ENCODE measurements around the gene GABRR2.
"Not testable (repeated sequence)": the region's sequence is repeated elsewhere in the genome, so short reads cannot be mapped to it uniquely, and the experiment has no call there.

The GABRR2 gene

DNA sequence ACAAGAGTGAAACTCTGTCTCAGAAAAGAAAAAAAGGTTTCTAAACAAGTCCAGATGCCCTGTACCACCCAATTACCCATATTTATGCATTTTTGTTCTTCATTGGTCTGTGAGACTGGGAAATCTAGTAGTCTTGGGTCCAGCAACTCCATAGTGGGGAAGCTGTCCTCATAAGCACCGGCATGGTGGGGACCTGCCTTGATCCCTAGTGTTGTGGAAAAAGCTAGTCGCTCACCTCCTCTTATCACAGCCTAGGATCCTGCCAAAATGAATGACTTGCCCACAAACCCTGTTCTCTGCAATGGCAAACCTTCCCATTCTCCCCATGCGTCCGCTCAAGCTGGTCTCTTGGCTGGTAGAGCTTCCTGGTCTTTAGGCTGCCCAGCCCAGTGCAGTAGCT is 59.7 kb downstream of the GABRR2 start:
- no peak for FAIRE-seq

- FAIRE-seq: no peak
Observed at GRCh38 chr6:89254569-89254968, 60.5 kb downstream of the GABRR2 start.

- FAIRE-seq: no peak
Observed at GRCh38 chr6:89252907-89253306, 62.2 kb downstream of the GABRR2 start.

DNA sequence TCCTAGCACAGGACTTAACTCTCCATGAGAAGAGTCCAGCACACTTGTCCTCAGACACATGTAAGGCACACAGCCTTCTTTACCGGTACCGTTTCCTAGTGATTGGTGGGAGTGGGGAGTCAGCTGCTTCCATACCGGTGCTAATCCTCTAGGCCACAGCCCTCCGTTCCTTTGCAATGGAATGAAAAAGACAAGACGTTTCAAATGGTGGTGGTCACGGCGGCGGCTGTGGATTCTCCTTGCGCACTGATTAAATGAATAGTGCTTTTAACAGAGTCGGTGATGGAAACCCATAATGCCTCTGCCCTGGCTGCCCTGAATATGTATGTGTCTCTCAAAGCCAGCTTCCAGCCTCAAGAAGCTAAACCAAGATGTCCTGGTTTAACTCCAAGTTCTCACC is 63.1 kb downstream of the GABRR2 start:
- FAIRE-seq: no peak

- FAIRE-seq: no peak
Observed at GRCh38 chr6:89251170-89251569, 63.9 kb downstream of the GABRR2 start.

DNA sequence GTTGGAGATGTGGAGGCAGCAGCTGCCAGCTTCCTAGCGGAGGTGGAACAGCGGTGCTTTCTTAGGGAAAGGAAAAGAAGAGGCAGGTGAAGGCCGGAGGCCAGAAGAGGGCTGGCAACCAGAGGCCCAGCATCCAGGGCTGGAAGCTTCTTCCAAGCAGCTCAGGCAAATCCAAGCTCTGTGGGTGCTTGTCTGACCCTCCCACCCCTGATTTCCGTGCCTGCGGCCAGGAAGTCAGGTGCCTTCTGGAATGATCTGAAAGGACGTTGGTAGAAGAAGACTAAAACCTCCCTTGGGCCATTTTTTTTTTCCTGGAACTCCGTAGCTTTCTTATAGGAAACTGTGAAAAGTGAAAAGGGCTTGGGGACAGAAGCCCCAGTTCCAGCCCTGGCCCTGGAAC is 64.9 kb downstream of the GABRR2 start:
- FAIRE-seq: no peak

DNA sequence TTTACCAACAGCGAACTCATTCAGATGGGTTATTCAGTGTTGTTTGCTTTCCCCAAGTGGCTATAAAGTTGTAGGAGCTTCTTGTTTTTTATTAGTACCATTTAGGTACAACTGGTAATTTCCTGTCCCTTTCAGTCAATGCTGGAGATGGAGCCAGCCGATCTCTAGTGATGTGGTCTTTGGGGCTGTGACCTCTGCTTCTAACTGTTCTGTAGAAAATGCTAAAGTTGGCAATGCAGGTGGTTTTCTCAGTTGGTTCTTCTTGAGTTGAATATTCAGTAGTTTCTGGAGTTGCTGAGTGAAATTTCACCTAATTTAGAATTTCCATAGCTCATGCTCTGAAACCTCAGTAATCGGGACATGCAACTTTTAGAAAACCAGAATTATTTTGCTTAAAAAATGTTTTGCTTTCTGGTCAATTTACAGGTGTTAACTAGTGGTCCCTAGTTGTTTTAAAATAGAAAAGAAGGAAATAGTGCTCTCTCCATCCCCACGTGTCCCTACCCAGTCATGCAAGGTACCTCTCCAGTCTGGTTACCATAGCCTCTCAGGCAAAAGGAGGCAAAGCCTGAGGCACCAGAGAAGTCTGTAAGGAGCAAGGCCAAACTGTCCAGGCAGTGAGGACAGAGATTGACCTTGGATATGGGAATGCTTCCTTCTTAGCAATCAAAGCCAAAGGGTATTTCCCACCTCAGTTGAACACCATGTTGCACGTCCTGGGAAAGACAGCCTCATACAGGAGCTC is 70.7 kb downstream of the GABRR2 start:
- FAIRE-seq: no peak

DNA sequence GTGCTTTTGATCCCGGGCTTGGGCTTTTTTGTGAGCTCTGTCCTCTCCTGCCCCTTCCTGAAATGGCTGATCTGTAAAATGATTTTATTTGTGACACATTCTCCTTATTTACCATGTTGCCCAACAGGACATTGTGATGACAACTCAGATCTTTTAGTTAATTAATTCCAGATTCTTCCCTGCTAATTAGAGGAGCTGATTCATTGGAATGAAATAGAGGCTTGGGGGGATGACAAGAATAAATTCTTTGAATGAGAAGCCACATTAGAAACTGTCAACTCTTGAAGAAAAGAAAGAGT is 71.8 kb downstream of the GABRR2 start:
- no peak for FAIRE-seq

GRCh38 chr6:89242574-89243330 is 72.3 kb downstream of the GABRR2 start:
- peak; percentile 37 for FAIRE-seq

DNA sequence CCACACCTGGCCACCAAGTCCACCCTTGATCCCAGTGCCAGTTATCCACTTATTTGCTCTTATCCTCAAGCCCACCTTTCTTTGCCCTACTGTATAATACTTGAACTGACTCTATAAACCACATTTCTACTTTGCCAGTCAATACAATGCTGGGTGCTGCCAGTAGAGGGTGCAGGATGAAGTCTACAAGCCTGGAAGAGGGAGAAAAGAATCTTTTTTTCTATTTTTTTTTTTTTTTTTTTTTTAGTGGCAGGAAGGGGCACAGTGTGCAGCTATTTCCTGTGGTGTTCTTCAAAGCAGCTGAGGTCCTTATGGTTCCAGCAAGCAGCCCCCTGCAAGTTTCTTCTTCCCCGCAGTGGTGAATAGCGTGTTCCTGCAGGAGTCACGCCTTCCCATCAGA is 75.8 kb downstream of the GABRR2 start:
- FAIRE-seq: no peak

DNA sequence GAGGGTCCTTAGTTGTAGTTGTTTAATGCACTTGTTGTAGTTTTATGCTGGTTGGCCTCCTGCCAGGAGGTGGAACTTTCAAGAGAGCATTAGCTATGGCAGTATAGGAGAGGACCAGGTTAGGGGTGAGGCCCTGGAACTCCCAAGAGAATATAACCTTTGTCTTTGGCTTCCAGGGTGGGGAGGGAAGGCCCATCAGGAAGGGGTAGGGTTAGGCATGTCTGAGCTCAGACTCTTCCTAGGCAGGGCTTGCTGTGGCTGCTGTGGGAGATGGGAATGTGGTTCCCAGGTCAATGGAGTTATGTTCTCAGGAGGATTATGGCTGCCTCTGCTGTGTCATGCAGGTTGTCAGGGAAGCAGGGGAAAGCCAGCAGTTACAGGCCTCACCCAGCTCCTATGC is 77.9 kb downstream of the GABRR2 start:
- no peak for FAIRE-seq

- not testable (repeated sequence) for FAIRE-seq
Observed at GRCh38 chr6:89233605-89234004, 81.5 kb downstream of the GABRR2 start.

GRCh38 chr6:89222712-89223039 is 92.4 kb downstream of the GABRR2 start:
- FAIRE-seq: no peak

DNA sequence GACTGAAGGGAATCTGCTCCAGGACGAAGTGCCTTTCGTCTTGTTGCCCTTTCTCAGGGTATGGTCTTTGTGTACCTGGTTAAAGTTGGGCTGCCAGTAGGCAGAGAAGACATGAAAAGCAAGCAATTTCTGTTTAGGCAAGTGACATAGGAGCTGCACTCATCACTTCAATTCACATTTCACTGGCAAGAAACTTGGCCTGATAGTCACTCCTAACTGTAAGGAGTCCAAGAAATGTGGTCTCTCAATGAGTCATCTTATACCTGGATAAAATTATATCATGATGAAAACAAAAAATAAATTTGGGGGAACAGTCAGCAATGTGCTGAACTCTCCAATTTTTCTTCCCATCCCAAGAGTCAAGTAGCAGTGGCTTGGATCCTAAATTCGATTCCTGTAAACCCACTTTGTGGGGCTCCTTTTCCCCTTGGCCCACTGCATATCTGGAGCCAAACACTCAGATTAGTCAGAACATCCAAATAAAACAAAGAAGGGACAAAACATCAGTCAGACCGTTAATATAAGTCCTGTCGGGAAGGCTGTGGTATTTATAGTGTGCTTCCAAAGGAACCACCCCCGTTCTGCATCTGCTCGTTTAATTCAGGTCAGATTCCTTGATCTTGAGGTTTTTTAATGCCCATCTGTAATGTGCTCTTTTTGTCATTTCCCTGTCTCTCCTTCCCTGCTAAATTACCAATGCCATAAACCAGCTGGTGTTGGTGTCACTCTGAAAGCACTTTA is 93.0 kb downstream of the GABRR2 start:
- no peak for FAIRE-seq

- FAIRE-seq: no peak
Observed at GRCh38 chr6:89221129-89221528, 94.0 kb downstream of the GABRR2 start.

- no peak for FAIRE-seq
Observed at GRCh38 chr6:89217299-89217910, 97.7 kb downstream of the GABRR2 start, which contains the start of gene GABRR1. GABRR1 (minus strand) TSS chr6:89217358; CDS start chr6:89217322, 36 bp downstream.

DNA sequence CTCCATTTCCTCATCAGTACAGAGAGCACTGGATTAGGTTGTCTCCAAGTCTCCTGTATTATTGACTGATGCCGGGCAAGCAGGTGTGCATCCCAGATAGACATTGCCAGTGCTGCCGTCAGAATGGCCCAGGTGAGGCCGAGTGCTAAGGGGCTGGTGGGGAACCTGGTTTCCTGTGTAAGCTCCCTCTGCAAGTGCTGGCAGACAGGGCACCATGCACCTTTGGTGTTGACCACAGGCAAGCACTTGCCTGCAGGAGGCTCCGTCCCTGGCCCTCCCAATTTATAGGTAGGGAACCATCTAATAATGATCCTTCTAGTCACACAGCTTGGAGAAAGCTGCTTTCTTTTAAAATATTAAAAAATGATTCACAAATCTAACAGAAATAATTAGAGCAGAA is 98.7 kb downstream of the GABRR2 start:
- FAIRE-seq: no peak

DNA sequence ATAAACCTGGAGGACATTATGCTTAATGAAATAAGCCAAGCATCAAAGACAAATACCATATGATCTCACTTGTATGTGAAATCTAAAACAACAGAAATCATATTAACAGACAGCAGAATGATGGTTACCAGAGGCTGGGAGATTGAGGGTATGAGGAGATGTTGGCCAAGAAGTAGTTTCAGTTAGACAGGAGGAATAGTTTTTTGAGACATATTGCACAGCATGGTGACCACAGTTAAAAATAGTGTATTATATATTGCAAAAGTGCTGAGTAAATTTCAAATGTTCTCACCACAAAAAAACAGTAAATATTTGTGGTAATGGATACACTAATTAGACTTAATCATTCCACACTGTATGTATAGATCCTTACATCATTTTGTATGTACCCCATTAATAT is 99.7 kb downstream of the GABRR2 start:
- FAIRE-seq: no peak

GRCh38 chr6:89214197-89214596 is 100.9 kb downstream of the GABRR2 start:
- FAIRE-seq: no peak

- FAIRE-seq: no peak
Observed at GRCh38 chr6:89212472-89212871, 102.6 kb downstream of the GABRR2 start.

GRCh38 chr6:89209457-89209856 is 105.6 kb downstream of the GABRR2 start:
- no peak for FAIRE-seq

DNA sequence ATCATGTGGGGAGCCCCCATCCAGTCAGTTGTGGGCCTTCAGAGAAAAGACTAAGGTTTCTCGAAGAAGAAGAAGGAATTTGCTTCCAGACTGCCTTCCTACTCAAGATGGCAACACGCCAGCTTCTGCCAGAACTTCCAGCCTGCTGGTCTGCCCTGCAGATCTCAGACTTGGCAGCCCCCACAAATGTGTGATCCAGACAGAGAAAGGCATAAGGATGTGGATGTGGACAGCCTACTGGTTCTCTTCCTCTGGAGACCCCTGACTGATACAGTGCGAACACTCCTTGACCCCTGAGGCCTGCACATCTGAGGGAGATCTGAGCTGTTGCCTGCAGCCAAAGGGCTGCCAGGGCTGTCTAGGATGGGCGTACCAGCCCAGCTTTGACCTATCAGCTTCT is 106.5 kb downstream of the GABRR2 start:
- no peak for FAIRE-seq

All from TTC549 (cell line).